Central memory CD4-positive, alpha-beta T cell (primary cell): Measurements from ENCODE around the gene PTH2R.
"Not testable (repeated sequence)": the region's sequence is repeated elsewhere in the genome, so short reads cannot be mapped to it uniquely, and the experiment has no call there.

Source experiments
- DNase-seq: peaks from one replicate; pipeline ENCODE4 v3.0.0; 2022
- total RNA-seq, 3 experiments: gene quantifications; one replicate each; lab custom pipeline; 2026; lab: John Stamatoyannopoulos, UW

The PTH2R gene, protein sequence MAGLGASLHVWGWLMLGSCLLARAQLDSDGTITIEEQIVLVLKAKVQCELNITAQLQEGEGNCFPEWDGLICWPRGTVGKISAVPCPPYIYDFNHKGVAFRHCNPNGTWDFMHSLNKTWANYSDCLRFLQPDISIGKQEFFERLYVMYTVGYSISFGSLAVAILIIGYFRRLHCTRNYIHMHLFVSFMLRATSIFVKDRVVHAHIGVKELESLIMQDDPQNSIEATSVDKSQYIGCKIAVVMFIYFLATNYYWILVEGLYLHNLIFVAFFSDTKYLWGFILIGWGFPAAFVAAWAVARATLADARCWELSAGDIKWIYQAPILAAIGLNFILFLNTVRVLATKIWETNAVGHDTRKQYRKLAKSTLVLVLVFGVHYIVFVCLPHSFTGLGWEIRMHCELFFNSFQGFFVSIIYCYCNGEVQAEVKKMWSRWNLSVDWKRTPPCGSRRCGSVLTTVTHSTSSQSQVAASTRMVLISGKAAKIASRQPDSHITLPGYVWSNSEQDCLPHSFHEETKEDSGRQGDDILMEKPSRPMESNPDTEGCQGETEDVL
- total RNA-seq, result 0 to 0.27 (median 0.04) reads per million in 3 experiments

DNA sequence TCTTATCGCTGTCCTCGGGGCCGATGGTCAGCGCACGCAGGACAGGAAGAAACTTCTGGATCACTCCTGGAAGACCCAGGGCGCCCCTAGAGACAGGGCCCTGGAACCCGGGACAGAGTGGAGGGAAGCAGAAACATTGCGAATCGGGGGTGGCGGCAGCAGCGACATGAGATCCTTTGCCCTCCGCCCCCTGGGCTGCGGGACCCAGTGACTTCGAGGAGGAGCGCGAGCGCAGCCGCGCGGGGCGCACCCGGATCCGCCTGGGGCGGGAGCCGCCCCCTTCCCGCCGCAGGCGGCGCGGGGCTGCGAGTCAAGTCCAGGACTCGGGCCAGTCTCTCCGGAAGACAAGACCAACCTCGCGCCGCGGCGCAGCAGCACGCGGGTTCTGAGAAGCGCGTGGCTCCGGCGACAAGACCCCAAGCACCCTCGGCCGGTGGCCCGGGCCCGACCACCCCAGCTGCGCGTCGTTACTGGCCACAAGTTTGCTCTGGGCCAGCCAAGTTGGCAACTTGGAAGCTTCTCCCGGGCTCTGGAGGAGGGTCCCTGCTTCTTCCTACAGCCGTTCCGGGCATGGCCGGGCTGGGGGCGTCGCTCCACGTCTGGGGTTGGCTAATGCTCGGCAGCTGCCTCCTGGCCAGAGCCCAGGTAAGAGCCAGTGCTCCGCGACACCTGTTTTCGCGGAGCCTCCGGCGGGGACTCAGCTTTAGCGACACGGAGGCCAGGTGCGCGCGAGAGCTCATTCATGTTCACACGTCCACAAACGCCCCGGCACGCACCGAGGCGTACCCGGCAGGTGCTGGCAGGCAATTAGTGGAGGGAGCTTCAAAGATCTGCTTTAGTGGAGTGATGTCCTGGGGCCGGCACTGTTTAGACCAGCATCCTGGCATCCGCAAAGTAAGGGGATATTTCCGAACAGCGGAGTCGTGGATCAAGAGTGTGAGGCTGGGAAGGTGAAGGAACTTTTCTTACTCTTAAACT lies at the start of gene PTH2R:
TSS of gene PTH2R (plus strand) at position 319 of the 978 bp plus-strand sequence. CDS start at position 571, 252 bp downstream.
- no peak for DNase-seq

DNA sequence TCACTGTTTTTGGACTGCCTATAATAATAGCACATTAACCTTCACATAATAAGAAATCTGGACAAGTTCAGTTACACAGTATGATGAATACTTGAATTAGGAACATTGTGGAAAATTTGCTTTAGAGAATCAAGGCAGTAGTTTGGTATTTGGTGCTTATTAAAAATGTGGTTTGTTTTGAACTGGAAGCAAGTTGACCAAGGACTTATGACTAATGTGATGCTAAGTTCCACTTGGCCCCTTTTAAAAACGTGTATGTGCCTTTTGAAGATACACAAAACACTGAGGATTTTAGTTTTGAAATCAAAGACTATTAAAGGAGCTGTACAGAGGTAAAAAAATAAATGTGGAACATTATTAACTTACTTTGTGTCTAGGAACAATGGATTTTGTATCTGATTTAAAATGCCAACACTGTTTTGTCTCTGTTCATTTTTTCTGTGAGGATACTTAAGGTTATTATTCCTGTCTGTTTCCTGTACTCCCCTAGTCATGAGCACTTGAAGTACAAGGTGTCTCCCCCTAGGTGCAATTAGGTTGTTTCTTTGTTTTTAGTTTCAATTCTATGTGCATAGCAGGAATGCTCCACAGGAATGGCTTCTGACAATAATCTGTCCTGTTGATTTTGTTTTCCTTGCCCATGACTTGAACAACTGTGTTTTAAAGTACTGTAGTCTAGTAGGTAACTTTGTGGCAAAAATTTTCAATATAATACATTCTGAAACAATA lies 49.6 kb upstream of the PTH2R start:
- no peak for DNase-seq

DNA sequence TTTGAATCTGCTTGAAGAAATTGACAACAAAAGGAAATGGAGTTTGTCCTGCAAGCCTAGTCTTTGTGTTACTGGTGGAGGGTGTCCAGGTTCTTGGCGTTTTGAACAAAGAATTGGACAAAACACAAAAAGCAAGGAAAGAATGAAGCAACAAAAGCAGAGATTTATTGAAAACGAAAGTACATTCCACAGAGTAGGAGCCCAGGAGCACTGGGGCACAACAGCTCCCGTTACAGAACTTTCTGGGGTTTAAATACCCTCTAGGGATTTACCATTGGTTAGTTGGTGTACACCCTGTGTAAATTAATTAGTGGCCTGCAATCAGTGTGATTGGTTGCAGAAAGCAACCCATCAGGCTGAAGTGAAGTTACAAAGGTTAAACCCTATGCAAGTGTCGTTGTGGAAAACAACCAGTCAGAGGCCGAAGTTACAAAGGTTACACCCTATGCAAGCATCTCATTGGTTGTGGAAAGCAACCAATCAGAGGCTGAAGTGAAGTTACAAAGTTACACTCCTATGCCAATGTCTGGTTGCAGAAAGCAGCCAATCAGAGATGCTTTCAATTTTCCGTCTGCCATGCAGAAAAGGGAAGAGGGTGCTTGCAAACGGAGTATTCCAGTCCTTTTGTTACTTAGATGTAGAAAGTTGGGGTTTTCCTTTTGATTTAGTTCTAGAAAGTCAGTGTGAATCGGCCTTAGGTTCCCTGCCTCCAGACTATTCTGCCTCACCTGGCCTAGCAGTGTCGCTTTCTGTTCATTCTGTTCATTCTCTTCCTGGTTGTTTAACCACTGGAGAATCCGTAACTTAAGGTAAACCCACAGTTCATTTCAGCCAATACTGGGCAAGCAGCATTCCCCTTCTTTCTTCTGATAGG lies 47.6 kb upstream of the PTH2R start:
- DNase-seq, result peak; percentile 2

DNA sequence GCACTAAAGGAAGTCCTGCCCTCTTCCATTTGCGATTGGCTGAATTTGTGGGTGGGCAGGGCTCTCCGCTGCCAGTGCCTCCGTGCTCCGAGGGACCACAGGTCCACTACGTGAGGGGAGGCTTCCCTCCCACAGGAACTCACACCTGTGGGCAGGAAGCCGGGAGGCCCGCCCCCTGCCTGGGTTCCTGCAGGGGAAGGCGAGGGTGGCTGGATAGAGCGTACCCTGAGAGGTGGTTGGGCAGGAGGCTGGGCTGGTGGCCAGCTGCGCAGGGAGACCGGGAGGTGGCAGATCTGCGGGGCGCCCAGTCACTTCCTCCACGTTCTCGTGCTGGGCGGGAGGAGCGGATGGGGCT lies 47.0 kb upstream of the PTH2R start:
- DNase-seq, result no peak

DNA sequence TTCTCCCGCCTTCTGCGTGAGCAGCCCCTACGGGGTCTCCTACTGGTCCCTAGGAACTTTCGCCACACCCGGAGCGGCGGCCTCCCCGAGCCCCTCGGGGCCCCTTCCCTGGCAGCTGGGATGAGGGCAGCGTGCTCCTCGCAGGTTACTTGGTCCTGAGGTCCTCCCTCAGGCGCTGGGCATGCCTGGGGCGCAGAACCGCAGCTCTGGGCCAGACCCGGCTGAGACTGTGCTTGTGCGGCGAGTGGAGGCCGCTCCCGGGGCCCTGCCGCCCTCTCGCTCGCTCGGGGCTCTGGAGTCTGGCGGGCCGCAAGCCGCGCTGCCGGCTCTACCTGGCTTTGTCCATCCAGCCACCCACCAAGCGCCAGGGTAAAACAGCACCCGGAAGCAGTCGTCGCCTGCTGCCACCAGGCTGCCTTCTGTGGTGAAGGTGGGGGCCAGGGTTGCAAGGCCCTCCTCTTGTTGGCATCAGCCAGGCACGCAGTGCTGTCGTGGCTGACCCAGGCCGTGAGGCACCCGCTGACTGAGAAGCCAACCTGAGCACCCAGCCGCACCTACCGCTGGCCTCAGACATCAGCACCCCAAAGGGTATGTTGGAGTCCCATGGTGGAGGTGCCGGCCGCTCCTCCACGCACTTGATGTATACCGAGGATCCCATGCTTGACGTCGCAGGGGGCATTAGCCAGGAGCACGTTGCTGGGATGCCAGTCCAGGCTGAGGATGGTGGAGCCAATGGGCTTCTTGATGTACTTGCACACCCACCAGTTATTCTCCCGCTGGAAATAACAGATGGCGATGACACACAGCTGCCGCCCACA lies 46.1 kb upstream of the PTH2R start:
- no peak for DNase-seq

DNA sequence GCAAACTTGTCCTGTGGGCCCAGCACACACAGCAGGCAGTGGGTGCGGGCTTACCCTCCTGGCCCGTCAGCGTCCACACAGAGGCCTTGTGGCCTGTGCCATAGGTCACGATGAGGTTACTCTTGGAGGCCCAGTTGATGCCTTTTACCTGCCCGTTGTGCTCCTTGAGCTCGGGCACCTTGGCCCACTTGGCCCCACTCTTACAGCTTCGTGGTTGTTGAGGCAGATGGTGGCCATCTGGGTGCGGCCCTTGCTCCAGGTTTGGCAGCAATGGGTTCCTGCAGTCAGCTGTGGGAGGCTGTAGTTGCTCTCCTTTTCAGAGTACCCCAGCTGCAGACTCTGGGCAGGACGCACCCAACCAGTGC lies 45.5 kb upstream of the PTH2R start:
- no peak for DNase-seq

DNA sequence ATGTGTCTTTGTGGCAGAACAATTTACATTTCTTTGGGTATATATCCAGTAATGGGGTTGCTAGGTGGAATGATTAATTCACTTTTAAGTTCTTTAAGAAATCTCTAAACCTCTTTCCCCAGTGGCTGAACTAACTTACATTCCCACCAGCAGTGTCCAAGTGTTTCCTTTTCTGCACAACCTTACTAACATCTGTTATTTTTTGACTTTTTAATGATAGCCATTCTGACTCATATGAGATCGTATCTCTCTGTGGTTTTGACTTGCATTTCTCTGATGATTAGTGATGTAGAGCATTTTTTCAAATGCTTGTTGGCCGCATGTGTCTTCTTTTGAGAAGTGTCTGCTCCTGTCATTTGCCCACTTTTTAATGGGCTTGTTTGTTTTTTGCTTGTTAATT lies 43.1 kb upstream of the PTH2R start:
- no peak for DNase-seq

DNA sequence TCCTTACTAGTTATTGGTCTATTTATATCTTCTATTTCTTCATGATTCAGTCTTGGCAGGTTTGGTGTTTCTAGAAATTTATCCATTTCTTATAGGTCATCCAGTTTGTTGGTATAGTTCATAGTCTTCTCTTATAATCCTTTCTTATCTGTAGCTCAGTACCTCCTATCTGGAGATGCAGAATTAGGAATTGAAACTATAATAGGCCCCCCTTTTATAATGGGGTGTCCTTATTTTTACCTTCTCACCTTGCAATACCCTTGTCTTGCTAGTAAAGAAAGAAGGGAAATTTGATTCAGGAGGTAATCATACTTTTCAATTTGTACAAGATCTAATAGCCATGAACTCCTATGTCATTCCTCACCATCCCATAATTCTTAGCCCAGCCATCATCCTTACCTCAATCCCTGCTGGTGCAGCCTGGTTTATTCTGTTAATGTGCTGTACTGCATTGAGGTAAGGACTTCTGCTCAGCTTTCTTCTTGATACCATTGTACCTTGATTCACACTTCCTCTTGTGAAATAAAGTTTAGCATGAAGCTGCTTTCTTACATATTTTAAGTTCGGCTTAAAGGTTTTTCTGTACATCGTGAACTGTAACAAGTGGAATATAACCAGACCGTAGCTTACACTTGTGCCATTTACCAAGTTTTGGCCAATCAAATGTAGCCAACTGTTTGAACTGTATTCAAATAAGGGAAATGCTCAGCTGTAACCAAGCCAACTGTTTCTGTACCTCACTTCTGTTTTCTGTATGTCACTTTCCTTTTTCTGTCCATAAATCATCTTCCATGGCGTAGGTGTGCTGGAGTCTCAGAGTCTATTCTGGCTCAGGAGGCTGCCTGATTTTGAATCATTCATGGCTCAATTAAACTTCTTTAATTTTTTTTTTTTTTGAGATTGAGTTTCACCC lies 40.1 kb upstream of the PTH2R start:
- no peak for DNase-seq

DNA sequence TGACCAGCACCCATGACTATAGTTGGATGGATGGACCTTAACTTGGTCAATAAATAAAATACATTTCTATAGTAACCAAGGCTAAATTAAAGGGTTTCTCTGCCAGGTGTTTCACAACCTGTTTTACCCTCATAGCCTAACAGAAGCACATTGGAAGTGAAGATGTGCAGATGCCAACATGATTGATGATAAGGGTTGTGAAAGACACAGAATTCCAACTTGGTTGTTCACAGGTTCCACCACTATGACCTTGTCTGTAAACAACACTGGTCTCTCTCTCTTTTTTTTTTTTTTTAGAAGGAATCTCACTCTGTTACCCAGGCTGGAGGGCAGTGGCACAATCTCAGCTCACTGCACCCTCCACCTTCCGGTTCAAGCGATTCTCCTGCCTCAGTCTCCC lies 37.5 kb upstream of the PTH2R start:
- DNase-seq, result no peak

DNA sequence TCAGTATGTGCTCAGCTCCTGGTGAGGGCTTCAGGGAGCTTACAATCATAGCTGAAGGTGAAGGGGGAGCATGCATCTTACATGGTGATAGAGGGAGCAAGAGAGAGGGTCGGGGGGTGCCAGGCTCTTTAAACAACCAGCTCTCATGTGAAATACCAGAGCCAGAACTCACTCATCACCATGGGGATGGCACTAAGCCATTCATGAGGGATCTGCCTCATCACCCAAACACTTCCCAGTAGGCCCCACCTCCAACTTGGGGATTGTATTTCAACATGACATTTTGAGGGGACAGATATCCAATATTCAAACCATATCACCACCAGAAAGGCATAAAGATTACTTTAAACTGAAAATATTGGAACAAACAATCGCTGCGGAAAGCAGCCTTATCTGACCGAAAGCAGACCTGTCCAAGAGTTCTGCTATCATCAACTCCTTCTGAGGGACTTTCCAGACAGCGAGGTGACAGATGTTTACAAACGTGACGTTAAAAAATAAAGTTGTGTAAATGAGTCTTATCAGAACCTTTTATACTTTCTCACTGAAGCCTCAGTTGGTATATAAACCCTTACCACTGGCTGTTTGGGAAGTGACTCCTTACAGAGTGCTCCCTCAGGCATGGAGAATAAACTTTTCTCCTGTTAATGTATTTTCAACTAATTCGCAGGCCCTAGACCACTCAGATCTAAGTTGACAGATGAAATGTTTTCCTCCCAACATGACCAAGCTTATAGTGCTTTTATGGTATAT lies 35.5 kb upstream of the PTH2R start:
- no peak for DNase-seq

DNA sequence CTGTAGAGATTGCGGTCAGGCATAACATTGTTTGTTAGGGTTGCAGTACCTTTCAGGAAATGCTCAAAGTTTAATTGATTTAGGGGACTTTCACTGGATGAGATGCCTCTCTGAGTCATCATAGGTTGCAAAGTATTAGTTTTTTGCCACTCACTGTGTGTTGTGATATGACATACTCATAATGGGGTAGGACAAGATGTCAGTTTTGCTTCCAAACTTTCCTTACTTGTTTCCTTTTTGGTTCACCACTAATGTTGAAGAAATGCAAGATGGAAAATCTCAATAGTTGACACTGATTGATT lies 35.0 kb upstream of the PTH2R start:
- DNase-seq, result no peak

DNA sequence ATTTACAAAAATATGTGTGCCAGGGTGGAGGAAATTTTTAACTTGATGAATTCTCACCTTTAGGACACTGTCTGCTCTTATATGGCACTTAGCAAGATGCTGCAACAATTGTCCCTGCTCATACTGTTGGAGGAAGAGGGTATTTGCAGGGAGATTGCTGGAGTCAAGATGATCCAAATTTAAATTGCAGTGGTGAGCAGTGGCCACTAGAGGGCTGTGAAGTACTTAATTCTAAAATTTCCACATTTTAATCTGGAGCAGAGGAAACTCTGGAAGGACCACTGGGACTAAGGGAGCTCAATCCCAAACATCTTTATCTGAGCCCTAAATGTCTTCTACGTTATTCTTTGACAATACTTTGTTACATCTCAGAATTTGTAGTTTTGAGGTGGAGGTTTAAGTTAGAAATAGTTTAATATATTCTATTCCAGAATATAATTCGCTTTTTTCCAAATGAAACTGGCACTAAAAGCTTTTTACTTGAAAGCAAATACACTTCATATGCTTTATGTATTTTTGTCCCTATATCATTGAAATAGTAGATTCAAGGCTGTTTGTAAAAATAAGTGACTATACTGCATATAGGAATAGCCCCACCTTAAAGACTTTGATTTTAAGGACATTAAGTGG lies 33.0 kb upstream of the PTH2R start:
- DNase-seq, result peak; percentile 6

DNA sequence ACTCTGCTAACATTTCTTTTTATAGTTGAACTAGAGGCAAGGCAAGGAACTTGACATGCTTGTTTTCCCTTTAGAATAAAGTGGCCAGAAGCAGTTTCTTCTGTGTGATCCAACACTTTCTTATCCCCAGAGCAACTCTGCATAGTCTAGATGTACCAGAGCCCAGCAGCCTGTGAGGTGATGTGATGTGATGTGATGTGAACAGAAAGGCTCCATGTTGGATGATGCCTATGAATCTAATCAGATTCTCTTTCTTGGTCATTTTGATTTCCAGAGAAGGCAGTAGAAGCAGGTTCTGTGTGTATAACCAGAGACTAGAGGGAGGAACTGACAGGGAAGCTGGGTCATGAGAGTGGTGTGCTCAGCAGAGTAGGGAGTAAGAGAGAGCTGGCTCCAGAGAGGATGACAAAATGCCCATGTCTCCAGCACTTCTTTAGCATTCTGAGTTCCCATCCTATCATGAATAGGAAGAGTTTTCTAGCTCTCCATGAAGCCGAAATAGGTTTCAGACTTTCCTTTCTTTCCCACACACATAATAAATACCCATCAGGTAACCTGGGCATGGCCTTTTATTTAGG lies 31.0 kb upstream of the PTH2R start:
- DNase-seq, result no peak

DNA sequence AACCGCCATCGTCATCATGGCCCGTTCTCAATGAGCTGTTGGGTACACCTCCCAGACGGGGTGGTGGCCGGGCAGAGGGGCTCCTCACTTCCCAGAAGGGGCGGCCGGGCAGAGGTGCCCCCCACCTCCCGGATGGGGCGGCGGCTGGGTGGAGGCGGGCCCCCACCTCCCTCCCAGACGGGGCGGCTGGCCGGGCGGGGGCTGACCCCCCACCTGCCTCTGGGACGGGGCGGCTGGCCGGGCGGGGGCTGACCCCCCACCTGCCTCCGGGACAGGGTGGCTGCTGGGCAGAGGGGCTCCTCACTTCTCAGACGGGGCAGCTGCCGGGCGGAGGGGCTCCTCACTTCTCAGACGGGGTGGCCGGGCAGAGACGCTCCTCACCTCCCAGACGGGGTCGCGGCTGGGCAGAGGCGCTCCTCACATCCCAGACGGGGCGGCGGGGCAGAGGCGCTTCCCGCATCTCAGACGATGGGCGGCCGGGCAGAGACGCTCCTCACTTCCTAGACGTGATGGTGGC lies 29.2 kb upstream of the PTH2R start:
- not testable (repeated sequence) for DNase-seq

DNA sequence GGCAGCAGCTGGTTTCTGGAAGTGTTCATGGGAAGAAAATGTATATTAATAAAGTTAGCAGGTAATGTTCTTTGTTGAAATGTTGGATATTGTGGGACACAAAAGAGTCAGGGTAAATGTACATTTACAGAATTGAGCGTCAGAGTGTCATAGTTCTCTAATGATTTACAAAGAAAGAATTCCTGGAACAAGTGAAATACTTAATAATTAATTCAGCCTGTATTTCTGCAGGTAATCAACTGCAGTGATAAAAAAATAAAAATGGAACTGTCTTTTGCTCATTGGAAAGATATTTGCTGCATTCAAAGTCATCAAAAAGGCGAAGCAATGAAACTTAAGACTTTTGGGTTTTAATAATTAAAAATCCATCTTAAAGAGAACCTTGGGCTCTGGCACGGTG lies 27.4 kb upstream of the PTH2R start:
- no peak for DNase-seq

DNA sequence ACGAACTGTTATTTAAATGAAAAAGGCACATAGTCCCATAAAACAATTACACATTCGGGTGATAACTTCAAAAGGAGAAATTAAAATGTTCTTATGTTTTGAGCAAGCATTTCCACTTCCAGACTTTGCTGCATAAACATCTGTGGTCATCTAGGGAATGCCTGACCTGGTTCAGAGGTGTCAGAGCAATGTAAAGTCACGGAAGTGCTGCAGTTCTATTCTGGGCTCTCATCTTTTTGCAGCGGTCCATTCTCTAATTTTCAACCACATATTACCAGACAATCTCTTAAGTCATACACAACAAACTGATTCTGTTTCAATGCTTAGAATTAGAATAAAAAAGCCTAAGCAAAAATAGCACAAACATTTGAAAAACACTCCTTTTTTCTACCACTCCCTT lies 22.0 kb upstream of the PTH2R start:
- DNase-seq, result no peak

DNA sequence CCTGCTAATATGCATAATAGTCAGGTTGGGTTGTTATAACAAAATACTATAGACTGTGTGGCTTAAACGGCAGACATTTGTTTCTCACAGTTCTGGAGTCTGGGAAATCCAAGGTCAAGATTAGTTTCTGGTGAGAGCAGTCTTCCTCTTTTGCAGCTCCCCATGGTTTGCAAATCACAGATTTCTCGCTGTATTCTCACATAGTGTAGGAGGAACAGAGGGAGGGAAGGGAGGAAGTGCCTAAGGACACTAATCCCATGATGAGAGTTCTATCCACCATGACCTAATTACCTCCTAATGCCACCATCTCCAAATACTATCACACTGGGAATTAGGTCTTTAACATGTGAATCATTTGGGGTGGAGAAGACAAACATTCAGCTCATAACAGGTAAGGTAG lies 20.1 kb upstream of the PTH2R start:
- DNase-seq, result no peak

DNA sequence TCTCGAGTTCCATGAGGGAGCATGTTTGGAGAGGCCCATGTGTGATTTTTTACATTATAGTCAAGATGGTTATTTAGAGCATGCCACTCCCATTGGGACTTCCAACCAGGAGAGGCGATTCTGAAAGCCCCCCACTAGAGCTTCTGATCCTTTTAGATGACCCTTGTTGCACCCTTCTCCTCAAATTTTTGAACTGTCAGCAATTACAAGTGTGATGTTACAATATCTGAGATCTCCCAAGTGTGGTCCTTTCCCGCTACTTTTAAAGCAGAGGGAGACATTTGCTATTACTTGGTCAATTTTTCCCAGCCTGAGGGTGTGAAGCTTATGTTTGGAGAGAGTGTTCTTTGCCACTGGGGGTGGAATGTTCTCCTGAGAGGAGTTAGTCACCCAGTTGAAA lies 16.7 kb upstream of the PTH2R start:
- no peak for DNase-seq
